Measurements from ENCODE around the gene PEX13.
"Not testable (repeated sequence)": the region's sequence is repeated elsewhere in the genome, so short reads cannot be mapped to it uniquely, and the experiment has no call there.

PEX13 gene

DNA sequence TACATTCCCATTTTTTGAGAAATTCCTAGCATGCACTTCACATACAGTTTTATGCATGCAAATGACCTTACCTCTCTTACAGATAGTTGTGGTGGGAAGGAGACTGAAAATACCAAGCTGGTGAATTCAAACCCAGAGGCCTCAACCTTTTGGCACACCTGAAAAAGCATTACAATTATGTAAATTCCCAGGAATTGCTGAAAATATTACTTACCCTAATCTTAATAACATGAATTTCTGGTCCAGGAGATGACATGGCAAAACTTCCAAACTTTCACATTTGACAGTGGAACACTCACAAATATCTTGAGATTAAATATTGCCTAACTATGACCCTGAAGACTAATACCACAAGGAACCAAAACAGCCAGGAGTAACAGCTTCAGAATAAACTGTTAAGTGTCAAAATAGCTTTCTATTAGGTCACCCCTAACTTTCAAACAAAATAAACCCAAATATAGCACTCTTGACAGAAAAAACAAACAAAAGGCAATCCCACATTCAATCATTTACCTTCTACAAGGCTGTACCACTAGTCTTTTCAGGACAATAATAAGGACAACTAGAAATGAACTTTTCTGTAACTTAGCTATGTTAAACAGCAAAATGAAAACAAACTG is 10.9 kb upstream of the PEX13 start:
- no peak for DNase-seq (ENCODE audit: low read depth in 3 of 3, low spot score in 1 of 3)

DNA sequence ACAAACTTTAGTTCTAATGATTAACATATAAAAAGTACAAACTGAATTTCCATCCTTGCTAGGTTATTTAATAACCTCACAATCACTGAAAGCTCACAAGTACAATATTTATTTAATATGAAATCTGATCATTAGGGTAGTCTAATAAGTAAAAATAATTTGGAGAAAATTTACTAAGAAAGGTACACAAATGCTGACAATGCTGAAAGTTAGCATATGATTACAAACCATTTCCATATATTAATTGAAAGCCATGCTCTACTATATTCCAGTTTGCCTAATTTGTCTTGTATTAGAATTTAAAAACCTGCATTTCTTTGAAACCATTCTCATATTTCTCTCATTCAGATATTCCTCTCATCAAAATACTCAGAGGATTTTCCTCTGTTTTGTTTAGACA is 8.2 kb upstream of the PEX13 start:
- DNase-seq (ENCODE audit: low read depth in 3 of 3, low spot score in 1 of 3): no peak

DNA sequence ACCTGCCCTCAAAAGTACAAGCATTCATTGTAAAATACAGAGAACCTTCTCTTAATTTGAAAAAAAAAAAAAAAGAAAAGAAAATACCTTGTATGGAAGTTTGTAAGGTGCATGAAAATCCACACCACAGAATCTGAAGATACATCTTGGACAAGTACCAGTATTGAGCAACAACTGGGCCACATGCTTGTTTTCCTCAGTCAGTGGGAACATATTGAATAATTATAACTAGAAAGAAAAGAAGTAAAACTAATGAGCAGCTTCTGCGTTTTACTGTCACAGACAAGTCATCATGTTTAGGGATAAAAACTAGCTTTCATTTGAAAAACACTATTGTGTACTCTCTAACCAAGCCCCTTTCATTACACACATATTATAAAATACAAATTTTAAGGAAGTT is 5.8 kb upstream of the PEX13 start:
- no peak for DNase-seq (ENCODE audit: low read depth in 3 of 3, low spot score in 1 of 3)

DNA sequence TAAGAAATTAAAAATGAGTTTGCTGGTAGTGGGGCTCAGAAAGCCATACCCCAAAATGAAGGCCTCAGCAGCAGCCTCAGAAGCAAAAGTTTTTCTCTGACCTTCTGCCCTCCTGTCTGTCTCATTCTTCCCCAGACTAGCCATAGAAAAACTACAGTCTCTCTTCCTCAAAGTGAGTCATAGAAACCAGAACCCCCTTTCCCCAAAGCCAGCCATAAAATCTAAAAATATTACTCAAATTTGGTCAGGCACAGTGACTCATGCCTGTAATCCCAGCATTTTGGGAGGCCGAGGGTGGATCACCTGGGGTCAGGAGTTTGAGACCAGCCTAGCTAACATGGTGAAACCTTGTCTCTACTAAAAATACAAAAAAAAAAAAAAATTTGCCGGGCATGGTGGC is 5.2 kb upstream of the PEX13 start:
- DNase-seq (ENCODE audit: low read depth in 3 of 3, low spot score in 1 of 3): not testable (repeated sequence)

GRCh38 chr2:61013382-61013781 is 4.1 kb upstream of the PEX13 start:
- no peak for DNase-seq (ENCODE audit: low read depth in 3 of 3, low spot score in 1 of 3)

DNA sequence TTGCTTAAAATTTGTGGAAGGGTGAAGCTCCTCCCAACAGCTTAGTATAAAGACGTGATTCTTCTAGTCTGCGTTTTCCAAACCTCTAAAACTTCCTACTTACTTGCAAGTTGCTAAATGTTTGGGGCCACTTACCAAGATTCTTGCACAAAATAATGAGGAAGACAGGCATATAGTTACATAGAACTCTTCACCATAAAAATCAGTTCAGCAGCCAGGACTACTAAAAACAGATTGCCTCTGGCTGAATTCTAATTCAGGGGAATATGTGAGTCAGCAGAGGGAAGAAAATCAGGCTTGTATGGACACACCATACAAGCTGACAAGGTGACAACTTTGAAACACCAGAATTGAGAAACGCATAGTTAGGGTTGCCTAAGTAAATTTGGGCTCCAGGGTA is 2.8 kb upstream of the PEX13 start:
- DNase-seq (ENCODE audit: low read depth in 3 of 3, low spot score in 1 of 3): no peak

DNA sequence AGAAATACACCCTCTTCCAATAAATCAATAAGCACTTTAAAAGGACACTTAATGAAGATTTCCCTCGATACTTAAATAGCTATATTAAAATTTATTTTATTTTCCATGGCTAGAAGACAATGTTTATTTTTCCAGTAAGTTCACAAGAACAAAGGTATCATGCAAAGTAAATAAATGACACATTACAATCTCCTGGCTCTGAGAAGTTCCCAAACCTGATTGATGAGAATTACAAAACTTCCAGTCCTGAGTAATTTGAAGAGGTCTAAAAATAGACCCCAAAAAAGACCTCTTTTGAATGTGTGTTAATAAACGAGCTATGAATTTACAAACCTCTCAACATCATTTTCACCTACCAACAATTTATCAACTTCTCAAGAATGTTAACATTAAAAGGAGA is 1.5 kb upstream of the PEX13 start:
- no peak for DNase-seq (ENCODE audit: low read depth in 3 of 3, low spot score in 1 of 3)

- no peak for DNase-seq (ENCODE audit: low read depth in 3 of 3, low spot score in 1 of 3)
Measured at GRCh38 chr2:61016392-61017002, 1.0 kb upstream of the PEX13 start.

- peak; percentile 27 to 40 (median 29) for DNase-seq (ENCODE audit: low read depth in 3 of 3, low spot score in 1 of 3)
Measured at GRCh38 chr2:61017003-61017555, 441 bp upstream of the PEX13 start.

DNA sequence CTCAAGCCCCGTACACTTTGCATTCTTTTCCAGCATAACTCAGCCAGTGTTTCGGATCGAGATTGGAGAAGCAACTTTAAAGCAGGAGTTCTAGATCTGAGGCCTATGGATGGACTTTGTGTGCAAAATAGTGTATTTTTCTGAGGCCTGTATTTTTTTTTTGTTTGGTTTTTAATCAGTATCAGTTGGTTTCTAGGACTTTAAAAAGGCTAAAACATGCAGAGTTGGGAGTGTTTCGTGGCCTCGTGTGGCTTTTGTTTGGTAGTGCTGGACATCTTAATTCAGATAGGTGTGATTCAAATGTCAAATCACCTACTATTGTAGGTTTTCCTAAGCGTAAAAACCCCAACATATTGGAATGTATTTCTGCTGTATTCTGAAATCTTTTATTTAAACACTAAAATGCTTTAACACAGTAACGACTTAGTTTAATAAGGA is 817 bp downstream of the PEX13 start:
- DNase-seq (ENCODE audit: low read depth in 3 of 3, low spot score in 1 of 3): no peak

DNA sequence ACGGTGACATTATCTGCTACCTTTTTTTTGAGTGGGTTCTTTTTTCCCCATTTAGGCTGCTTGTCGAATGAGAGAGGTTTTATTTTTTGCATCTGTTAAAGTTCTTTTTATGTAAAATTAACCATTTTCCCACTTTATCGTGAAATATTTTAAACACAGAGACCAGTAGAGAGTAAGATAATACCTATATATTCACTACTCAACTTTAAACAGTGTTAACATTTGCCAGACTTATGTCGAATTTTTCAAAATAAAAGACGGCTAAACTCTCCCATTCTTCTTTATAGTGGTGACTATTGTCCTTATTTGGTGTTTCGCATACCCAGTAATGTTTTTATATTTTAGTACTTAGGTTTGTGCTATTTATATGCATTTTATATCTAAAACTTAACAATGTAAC is 1.3 kb downstream of the PEX13 start:
- no peak for DNase-seq (ENCODE audit: low read depth in 3 of 3, low spot score in 1 of 3)

DNA sequence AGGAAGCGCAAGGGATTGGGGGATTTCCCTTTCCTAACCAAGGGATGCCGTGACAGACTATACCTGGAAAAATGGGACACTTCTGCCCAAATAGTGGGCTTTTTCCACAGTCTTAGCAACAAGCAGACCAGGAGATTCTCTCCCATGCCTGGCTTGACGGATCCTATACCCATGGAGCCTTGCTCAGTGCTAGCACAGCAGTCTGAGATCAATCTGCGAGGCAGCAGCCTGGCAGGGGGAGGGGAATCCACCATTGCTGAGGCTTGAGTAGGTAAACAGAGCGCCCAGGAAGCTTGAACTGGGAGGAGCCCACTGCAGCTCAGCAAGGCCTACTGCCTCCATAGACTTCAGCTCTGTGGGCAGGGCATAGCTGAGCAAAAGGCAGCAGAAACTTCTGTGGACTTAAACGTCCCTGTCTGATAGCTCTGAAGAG is 3.7 kb downstream of the PEX13 start:
- no peak for DNase-seq (ENCODE audit: low read depth in 3 of 3, low spot score in 1 of 3)

DNA sequence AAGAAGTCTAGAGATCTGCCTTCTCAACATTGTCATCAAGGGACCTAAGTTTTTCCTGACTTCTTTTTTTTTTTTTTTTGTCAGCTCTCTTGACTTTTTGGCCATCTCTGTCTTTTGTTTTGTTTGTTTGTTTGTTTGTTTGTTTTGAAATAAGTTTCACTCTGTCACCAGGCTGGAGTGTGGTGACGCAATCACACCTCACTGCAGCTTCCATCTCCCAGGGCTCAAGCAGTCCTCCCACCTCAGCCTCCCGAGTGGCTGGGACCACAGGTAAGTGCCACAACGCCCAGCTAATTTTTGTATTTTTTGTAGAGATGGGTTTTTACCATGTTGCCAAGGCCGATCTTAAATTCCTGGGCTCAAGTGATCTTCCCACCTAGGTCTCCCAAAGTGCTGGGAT is 6.2 kb downstream of the PEX13 start:
- DNase-seq (ENCODE audit: low read depth in 3 of 3, low spot score in 1 of 3): no peak

- no peak for DNase-seq (ENCODE audit: low read depth in 3 of 3, low spot score in 1 of 3)
Measured at GRCh38 chr2:61029533-61029932, 12.0 kb downstream of the PEX13 start.

DNA sequence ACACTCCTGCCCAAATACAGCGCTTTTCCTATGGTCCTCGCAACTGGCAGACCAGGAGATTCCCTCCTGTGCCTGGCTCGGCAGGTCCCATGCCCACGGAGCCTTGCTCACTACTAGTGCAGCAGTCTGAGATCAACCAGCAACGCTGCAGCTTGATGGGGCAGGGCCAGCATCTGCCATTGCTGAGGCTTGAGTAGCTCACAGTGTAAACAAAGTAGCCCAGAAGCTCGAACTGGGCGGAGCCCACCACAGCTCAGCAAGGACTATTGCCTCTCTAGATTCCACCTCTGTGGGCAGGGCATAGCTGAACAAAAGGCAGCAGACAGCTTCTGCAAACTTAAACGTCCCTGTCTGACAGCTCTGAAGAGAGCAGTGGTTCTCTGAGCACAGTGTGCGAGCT is 17.1 kb downstream of the PEX13 start:
- not testable (repeated sequence) for DNase-seq (ENCODE audit: low read depth in 3 of 3, low spot score in 1 of 3)

GRCh38 chr2:61036643-61037042 is 19.1 kb downstream of the PEX13 start:
- not testable (repeated sequence) for DNase-seq (ENCODE audit: low read depth in 3 of 3, low spot score in 1 of 3)

DNA sequence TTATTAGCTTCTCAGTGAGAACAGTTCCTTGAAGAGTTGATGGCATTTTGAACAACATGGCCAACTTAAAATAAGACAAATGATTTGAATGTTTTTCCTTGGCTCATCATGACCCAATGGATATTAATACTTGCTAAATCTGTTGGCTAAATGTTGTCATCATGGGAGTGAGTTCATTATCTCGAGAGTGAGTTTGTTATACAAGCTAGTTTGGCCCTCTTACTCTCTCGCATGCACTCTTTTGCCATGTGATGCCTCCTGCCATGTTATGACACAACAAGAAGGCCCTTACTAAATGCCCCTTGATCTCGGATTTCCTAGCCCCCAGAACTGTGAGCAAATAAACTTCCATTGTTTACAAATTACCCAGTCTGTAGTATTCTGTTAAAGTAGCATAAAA is 25.3 kb downstream of the PEX13 start:
- no peak for DNase-seq (ENCODE audit: low read depth in 3 of 3, low spot score in 1 of 3)

DNA sequence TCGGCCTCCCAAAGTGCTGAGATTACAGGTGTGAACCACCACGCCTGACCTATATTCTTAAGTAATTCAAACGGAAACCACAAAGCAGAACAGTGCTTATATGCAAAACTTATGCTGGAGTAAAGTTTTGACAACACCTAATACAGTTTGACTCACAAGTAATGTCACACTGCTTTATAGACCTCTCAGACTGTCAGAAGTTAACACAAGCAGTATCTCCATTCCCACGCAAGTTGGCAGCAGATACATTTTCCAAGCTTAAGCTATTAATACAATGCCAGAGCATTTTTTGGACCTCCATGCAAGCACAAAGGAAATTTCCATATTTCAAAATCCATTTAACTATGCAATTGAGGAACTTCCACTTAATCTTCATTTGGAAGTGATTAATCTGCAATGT is 27.1 kb downstream of the PEX13 start:
- no peak for DNase-seq (ENCODE audit: low read depth in 3 of 3, low spot score in 1 of 3)

- no peak for DNase-seq (ENCODE audit: low read depth in 3 of 3, low spot score in 1 of 3)
Measured at GRCh38 chr2:61045226-61045625, 27.7 kb downstream of the PEX13 start.

- no peak for DNase-seq (ENCODE audit: low read depth in 3 of 3, low spot score in 1 of 3)
Measured at GRCh38 chr2:61045999-61046398, 28.5 kb downstream of the PEX13 start.

DNA sequence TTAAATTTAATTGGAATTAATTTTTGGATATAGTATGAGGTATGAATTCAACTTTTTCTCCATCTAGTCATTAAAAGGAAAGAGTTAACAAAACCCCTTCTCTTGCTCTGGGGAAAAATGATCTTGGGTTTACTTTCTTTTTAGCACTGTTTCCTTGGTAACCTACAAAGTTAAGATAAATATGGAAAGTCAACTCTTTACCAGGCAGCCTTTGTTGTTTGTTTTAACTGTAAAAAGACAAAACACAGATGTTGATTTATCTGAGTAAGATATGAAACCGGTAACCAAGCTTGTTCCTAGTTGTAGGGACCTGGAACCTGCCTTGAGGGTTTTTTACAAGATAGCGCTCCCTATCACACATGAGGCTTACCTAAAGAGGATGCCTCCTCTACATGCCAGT is 38.0 kb downstream of the PEX13 start:
- DNase-seq (ENCODE audit: low read depth in 3 of 3, low spot score in 1 of 3): no peak

DNA sequence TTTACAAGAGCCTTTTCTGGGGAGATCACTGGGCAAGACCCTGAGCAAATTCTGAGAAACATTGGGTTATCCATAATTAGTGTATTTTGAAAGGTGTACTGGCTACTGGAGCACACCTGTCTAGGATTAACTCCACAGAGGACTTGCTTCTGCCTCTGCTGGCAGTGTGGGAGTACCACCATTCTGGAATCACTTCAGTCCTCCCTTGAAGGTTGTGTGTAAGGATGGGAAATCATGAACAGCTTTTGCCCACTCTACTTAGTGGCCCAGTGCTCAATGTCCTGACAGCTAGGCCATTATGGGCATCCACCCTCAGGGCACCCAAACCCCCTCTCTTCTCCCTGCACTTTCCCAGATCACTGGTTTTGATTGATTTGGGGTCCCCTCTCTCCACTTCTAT is 40.0 kb downstream of the PEX13 start:
- DNase-seq (ENCODE audit: low read depth in 3 of 3, low spot score in 1 of 3): no peak

DNA sequence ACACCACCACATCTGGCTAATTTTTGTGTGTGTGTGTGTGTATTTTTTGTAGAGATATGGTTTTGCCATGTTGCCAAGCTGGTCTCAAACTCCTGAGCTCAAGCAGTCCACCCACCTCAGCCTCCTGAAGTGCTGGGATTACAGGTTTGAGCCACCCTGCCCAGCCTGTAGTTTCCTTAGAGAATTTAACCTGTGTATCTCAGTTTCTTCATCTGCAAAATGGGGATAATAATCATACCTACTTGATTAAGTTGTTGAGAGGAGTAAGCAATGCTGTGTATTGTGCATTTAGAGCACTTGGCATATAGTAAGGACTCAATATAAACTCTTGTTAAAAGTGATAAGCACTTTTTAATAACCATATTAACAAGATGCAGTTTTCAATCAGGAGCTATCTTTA is 41.9 kb downstream of the PEX13 start:
- DNase-seq (ENCODE audit: low read depth in 3 of 3, low spot score in 1 of 3): no peak

All from stimulated activated CD4-positive, alpha-beta T cell treated with anti-CD3 and anti-CD28 coated beads, TNF-alpha, amount 100 ng/mL, for 1 hour (primary cell).